Measurements from ENCODE around the gene ZNF69.
"Not testable (repeated sequence)": the region's sequence is repeated elsewhere in the genome, so short reads cannot be mapped to it uniquely, and the experiment has no call there.

- not testable (repeated sequence) for TF ChIP-seq CTCF (IDR thresholded peaks at IDR 0.05); NR2C2 (CRISPR knock-in tag; IDR thresholded peaks at IDR 0.05)
These were observed 38.1 kb downstream of the ZNF69 start for GRCh38 chr19:11925651-11926187.

Measured in WTC11 (cell line).